Prostate gland (tissue), 2 donors: ENCODE results near the gene CHCHD6. TPM values are rescaled to one million over a fixed set of nuclear protein-coding genes. Genes with fewer than 3 reads are reported as not detected.

Experiments used
- DNase-seq: peaks from one replicate; pipeline ENCODE4 v3.0.0-alpha.2; 2019; ENCODE audit warnings: low spot score
- H3K27ac ChIP-seq, 2 donors: fragments of 200-600 bp; sonication (generic); 2 replicates each; pipeline ENCODE4 v1.5.1; 2017 to 2019
- H3K27me3 ChIP-seq: fragments of 200-600 bp; sonication (generic); replicated peaks from 2 replicates; pipeline ENCODE4 v1.5.1; 2019; ENCODE audit not compliant: insufficient read depth
- H3K36me3 ChIP-seq, 2 donors: fragments of 200-600 bp; sonication (generic); 1 replicate in 1 of 2; 2 replicates in 1 of 2; pipeline versions ENCODE4 v1.5.1 to v1.8.1; 2017 to 2019
- H3K4me1 ChIP-seq: fragments of 200-600 bp; sonication (generic); replicated peaks from 2 replicates; pipeline ENCODE4 v1.5.1; 2019
- H3K4me3 ChIP-seq, 2 donors: fragments of 200-600 bp; sonication (generic); 2 replicates each; pipeline ENCODE4 v1.5.1; 2017 to 2019
- H3K9me3 ChIP-seq: fragments of 200-600 bp; sonication (generic); 2 replicates; pipeline ENCODE4 v1.5.1; 2017
- CTCF ChIP-seq, 4 experiments: fragments of 200-600 bp in 2 of 4; fragments of 450-650 bp in 2 of 4; sonication (generic) in 2 of 4; IDR thresholded peaks; 1 replicate in 3 of 4; 2 replicates in 1 of 4; pipeline ENCODE4 v1.5.1; 2016 to 2019; ENCODE audit warnings: antibody characterized with exemption in 4 of 4, mild to moderate bottlenecking in 2 of 4, moderate library complexity in 2 of 4
- POLR2A ChIP-seq: fragments of 450-650 bp; IDR thresholded peaks from one replicate; pipeline ENCODE4 v1.6.1; 2016; ENCODE audit warnings: antibody characterized with exemption, mild to moderate bottlenecking
- POLR2AphosphoS5 ChIP-seq: sonication (generic); formaldehyde crosslinking; IDR thresholded peaks from one replicate; pipeline ENCODE4 v1.6.1; 2017; ENCODE audit warnings: antibody characterized with exemption
- WGBS: methylation state at CpG from one replicate; pipeline ENCODE4 v1.1.5; 2018; 5-methylcytosine and 5-hydroxymethylcytosine counted together
- intact Hi-C: fragments of 100-400 bp; cut with DNase I; formaldehyde crosslinking; loops from one replicate; pipeline ENCODE4 v1.14.2; 2022
- total RNA-seq, 2 donors: library from RNA; depleted of rRNA; stranded (reverse); fragments of >200 nt; gene quantifications; one replicate each; pipeline ENCODE4 v1.1.0, GENCODE V29; 2016

Gene CHCHD6
- total RNA-seq, 2 donors from 2014 or later: 13.9 to 34.4 TPM

DNA sequence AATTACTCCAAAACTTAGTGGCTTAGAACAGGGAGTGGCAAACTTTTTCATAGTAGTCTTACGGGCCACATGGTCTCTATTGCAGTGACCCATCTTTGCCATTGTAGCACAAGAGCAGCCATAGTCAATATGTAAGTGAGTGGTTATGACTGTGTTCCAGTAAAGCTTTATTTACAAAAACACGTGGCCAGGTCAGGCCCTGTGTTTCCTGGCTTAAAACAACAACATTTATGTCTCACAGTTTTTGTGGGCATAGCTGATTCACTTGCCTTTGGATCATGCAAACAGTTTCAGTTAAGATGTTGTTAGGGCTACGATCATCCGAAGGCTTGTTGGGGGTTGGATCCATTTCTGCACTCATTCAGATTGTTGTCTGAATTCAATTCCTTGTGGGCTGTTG lies 103.8 kb downstream of the CHCHD6 start:
- Histone ChIP-seq H3K4me3 (no peak overlapping the region), H3K36me3 (no peaks in the 10 kb centered on the region), H3K27ac (no peak overlapping the region), H3K4me1 (no peaks in the 10 kb centered on the region), H3K27me3 (no peaks in the 10 kb centered on the region), H3K9me3 (no peaks in the 10 kb centered on the region)
- TF ChIP-seq POLR2AphosphoS5: no peak
- TF ChIP-seq CTCF (IDR thresholded peaks at IDR 0.05): no peak
- no peak for TF ChIP-seq POLR2A
- DNase-seq: no peak
- 96% methylated on average over 4 of the region's 4 CpGs for WGBS
- intact Hi-C loops: no loop called here

DNA sequence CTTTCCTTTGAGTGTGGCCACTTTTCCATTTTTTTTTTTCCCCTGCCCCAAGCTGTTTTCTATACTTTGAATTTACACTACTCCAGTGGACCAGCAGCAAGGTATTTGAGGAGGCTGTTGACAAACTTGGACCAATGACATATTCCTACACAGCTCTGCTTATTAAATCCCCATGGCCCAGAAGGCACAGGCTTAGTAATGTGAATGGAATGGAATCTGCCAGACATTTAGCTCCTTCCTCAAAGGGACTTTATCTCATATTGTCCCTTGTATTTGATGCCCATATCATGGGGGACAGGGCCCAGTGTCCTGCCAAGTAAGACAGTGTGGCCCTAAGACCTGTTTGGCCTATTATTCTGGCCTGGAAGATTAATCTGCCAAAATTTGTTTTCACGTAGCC lies 107.5 kb downstream of the CHCHD6 start:
- 96% methylated on average over 1 of the region's 1 CpG for WGBS
- TF ChIP-seq CTCF (IDR thresholded peaks at IDR 0.05): no peak
- no peak for TF ChIP-seq POLR2A
- no peak for TF ChIP-seq POLR2AphosphoS5
- Histone ChIP-seq H3K4me1 (no peaks in the 10 kb centered on the region), H3K4me3 (no peak overlapping the region), H3K27ac (no peak overlapping the region), H3K36me3 (no peaks in the 10 kb centered on the region), H3K9me3 (no peaks in the 10 kb centered on the region), H3K27me3 (no peaks in the 10 kb centered on the region)
- DNase-seq: no peak
- intact Hi-C loops: no loop called here

GRCh38 chr3:126816298-126816697 lies 112.3 kb downstream of the CHCHD6 start:
- no peak overlapping the region for H3K27ac ChIP-seq
- no peaks in the 10 kb centered on the region for H3K9me3 ChIP-seq
- 78% methylated on average over 6 of the region's 6 CpGs for WGBS
- H3K4me3 ChIP-seq: no peak overlapping the region
- DNase-seq: no peak
- H3K27me3 ChIP-seq: no peaks in the 10 kb centered on the region
- H3K4me1 ChIP-seq: no peaks in the 10 kb centered on the region
- no peak for TF ChIP-seq CTCF (IDR thresholded peaks at IDR 0.05)
- TF ChIP-seq POLR2AphosphoS5: no peak
- TF ChIP-seq POLR2A: no peak
- intact Hi-C loops: no loop called here
- no peaks in the 10 kb centered on the region for H3K36me3 ChIP-seq

DNA sequence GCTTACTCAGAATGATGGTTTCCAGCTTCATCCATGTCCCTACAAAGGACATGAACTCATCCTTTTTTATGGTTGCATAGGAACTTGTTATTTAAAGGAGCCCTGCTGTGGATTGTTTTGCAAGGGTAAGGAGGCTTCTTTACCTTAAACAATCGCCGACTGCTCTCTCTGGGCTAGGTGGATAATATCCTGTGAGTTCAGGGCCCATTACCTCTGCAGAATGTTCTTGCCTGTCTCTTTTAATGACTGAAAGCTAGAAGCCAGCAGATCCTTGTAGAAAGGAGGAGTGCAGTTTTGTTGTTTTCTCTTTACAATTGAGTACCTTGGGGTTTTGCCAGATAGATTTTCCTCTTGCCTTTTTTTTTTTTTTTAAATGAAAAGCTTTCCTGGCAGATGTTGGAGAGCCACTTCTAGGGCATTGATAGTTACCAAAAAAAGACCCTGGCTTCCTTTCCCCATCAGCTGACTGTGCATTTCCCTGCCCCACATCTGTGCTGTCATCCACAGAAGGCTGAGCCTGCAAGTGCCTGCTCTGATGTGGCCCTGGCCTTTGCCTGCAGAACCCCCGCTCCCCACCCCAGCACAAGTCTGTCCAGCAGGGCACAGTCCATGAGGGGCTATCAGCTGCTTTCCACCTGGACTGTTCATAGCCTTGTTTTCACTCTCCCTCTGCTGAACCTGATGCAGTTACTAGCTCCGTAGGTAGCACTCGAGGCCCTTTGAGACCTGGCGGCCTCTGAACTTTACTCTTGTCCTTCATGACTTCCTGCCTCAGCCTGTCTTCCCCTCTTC lies 113.1 kb downstream of the CHCHD6 start:
- Histone ChIP-seq H3K4me1 (no peaks in the 10 kb centered on the region), H3K27me3 (no peaks in the 10 kb centered on the region), H3K27ac (no peak overlapping the region), H3K9me3 (no peaks in the 10 kb centered on the region), H3K4me3 (no peak overlapping the region), H3K36me3 (no peaks in the 10 kb centered on the region)
- 53% methylated on average over 6 of the region's 6 CpGs for WGBS
- TF ChIP-seq CTCF (IDR thresholded peaks at IDR 0.05): no peak
- no peak for TF ChIP-seq POLR2A
- no peak for TF ChIP-seq POLR2AphosphoS5
- DNase-seq: no peak
- intact Hi-C loops: no loop called here

DNA sequence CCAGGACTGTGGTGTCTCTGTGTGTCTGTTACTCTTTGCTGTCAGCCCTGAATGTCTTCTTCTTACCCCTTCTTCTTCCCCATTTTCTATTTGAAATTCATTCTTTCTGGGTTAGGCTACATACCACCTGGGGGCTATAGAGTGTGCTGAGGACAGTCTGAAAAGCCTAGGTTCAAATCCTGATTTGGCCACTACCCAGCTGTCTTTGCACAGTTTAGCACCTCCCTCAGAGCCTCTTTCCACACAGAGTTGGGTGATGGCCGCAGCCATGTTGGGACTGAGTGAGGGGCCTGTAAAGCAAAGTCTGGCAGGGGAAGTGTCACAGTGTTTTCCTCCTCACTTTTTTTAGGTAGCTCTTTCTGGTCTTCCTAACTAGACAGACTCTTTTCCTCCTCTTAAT lies 113.7 kb downstream of the CHCHD6 start:
- 100% methylated on average over 1 of the region's 1 CpG for WGBS
- H3K36me3 ChIP-seq: no peaks in the 10 kb centered on the region
- no peak for DNase-seq
- TF ChIP-seq POLR2AphosphoS5 (no peak), CTCF (IDR thresholded peaks at IDR 0.05) (no peak), POLR2A (no peak)
- H3K27me3 ChIP-seq: no peaks in the 10 kb centered on the region
- no peaks in the 10 kb centered on the region for H3K9me3 ChIP-seq
- H3K4me1 ChIP-seq: no peaks in the 10 kb centered on the region
- H3K4me3 ChIP-seq: no peak overlapping the region
- H3K27ac ChIP-seq: no peak overlapping the region
- intact Hi-C loops: no loop called here
